HG03135 (cell line): ENCODE measurements around the gene THADA.
"Not testable (repeated sequence)": the region's sequence is repeated elsewhere in the genome, so short reads cannot be mapped to it uniquely, and the experiment has no call there.

Experiments used
- ATAC-seq: cut with Tn5 transposase; IDR thresholded peaks from one replicate; pipeline ENCODE4 v1.9.1; 2021; ENCODE audit warnings: mild to moderate bottlenecking, moderate library complexity; ENCODE audit not compliant: unreplicated experiment

THADA gene

DNA sequence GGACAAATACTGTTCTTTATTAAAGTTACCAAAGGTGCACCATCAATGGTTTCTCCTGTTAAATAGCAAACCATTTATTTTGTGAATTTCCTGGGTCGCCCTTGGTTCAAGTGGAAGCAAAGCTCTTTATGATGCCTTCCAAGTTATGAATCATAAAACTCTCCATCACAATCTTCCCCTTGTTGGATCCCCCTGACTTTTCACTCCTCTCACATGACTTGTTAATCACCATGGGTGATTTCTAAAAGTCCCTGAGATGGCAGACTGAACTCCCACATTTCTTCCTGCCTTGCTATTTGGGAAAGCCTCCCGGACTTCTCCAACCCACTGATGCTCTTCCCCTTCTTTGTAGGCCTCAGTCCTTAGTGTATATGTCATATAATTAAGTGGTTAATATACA lies 176.0 kb downstream of the THADA start:
- ATAC-seq: no peak

- no peak for ATAC-seq
Observed at GRCh38 chr2:43419243-43419642, 176.6 kb downstream of the THADA start.

GRCh38 chr2:43418680-43419079 lies 177.2 kb downstream of the THADA start:
- ATAC-seq: no peak

GRCh38 chr2:43417300-43417699 lies 178.5 kb downstream of the THADA start:
- no peak for ATAC-seq

GRCh38 chr2:43415592-43415991 lies 180.2 kb downstream of the THADA start:
- no peak for ATAC-seq

GRCh38 chr2:43414586-43415135 lies 181.2 kb downstream of the THADA start:
- ATAC-seq: no peak

DNA sequence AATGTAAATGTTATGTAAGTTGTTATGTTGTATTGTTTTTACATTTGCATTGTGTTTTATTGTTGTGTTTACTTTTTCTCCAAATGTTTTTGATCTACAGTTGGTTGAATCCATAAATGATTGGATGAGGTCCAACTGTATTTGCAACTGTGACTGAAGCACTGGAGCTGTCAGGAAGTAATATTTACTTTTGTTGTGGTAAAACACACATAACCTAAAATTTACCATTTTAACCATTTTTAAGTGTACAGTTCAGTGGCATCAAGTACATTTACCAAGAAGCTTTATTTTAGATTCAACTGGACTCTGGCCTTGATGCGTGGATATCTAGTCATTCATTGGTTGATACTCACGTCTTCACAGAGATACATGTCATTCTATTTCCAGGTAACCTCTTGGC lies 181.8 kb downstream of the THADA start:
- ATAC-seq: no peak

DNA sequence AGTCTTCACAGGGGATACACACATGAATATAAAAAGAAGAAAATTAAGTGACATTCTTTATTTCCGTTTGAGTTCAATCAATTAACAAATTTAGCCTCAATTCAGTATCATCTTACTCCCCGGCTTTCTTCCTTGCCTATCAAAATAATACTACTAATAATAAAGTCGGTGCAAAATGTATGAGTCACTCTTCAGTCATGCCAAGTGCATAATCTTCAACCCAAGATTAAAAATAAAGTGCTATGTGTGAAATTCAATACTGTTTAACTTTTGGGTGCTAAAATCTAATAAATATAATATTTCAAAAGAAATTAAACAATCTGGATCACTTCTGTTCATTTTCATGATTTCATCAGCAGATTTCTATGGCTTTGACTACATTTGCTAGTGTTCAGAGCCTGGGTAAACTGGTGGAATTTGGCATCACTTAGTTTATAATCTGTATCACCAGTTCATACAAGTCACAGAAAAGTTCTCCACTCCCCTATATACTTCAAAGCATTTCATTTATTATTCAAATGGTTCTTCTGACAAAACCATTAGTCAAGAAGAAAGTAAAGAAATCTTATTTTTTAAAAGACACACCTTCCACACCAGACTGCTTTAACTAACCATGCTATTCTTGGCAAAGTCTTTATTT lies 183.6 kb downstream of the THADA start:
- ATAC-seq: no peak

DNA sequence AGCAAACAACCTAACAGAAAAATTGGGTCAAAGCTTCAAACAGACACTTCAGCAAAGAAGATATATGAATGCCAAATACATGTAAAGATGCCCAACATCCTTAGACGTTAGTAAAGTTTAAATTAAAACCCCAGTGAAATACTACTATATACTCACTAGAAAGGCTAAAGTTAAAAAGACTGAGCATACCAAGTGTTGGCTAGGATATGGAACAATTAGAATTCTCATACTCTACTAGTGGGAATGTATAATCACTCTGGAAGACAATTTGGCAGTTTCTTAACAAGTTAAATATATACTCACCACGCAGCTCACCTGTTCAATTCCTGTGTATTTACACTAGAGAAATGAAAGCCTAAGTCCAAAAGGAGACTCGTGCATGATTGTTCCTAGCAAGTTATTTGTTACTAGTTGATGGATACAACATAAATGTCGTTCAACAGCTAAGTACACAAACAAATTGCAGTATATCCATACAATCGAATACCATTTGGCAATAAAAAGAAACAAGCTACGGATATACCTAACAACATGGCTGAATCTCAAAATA lies 185.7 kb downstream of the THADA start:
- no peak for ATAC-seq

DNA sequence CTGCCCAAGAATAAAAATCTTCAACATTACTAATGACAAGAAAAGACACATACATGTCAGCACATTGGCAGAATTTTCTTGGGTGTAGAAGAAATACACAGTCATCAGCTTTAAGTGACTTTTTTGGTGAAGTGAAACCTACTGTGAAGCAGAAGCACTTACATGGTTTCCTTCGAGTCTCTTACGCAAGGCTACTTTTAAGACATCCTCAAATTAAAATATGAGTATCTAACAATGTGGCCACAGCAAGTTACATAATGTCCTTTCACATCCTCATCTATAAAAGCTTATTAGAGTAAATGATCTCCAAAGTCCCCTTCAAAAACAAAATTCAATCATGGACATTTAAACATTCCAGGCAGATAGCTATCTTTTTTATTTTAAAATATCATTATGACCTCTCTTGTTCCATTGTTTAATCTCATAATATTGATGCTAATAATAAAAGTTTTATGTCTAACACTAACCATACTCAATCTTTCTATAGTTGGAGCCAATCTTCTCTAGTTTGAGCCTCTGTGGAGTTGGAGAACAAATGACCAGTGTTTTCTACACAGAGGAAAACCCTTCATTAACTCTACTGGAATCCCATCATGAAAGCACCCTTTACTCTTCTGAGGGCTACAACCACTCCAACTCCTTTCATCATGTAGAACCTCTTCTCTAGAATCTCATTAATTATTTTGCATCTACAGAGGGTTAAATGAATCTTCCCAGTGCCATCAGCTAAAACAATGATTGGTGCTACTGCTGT lies 187.3 kb downstream of the THADA start:
- peak; percentile 68 for ATAC-seq

DNA sequence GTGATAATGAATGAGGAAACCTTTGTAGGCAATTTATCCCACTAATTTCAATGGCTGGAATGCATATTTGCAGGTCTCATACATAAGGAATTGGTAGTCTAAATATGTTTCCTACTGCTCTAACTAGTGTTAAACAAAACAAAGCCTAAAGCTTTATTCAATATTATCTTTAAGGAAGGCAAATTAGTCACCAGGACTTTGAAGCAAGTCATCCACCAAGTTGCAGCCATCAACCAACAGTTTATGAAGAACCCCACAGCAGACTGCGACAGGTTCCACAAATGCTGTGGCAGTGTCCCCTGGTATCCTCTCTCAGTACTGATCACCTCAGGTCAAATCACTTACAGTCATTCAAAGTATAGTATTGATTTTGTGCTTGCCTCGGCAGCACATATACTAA lies 187.9 kb downstream of the THADA start:
- peak; percentile 38 for ATAC-seq

- ATAC-seq: no peak
Observed at GRCh38 chr2:43406651-43407279, 189.1 kb downstream of the THADA start.

- no peak for ATAC-seq
Observed at GRCh38 chr2:43405829-43406228, 190.0 kb downstream of the THADA start.

DNA sequence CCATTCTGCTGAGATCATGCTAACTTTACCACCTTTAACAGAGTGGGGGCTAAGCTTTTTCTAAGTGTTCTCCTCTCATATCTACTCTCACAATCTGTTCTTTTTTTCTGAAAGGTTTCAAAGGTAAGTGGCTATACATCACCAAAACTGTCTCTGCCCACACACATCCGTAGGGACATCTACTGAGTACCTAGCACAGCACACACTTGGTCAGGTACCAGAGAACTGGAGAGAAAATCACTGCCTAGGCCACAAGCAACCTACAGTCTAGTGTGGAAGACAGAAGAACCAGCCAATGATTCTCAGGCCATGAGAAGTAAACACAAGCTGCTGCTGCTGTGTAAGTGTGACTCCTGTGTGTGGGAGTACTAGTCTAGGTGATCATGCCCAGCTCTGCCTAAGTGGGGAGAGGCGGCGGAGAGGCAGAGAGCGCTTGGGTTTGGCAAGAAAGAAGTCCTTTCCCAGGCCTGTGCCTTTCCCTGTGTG lies 193.3 kb downstream of the THADA start:
- ATAC-seq: peak; percentile 44

DNA sequence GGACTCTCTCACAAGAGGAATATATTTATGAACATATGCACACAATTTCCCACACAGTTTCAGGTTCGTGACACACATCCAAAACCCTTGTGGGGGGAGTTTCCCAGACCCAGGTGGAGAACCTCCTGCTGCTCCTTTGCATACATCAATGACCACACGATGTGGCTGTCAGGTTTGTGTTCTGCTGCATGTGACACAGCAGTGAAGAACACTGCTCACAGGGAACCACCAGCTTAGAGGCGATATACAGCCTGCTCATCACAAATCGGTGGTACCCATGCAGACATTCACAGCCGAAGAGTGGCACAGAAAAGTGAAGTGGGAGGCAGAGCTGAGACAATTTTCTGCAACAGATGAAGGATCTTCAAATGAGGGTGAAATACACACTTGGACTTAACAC lies 193.8 kb downstream of the THADA start:
- ATAC-seq: peak; percentile 86

GRCh38 chr2:43400508-43400907 lies 195.3 kb downstream of the THADA start:
- no peak for ATAC-seq

- no peak for ATAC-seq
Observed at GRCh38 chr2:43399515-43400264, 196.1 kb downstream of the THADA start.

DNA sequence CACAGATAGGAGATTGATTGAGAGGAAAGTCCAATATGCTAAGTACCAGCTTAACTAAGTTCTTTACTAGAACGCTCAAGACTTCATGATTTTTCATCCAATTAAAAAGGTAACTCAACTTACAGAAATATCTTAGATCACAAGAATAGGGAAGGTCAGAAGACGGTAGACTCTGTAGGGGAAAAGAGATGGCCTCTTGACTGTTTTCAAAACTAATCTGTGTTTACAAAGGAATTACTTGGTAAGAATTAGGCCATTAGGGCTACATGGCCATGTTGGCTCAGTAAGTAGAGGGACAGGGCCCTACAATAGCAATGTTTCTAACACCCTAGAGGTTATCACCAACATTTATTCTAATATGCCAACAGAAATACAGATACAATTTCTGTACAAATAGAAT lies 196.7 kb downstream of the THADA start:
- ATAC-seq: no peak

DNA sequence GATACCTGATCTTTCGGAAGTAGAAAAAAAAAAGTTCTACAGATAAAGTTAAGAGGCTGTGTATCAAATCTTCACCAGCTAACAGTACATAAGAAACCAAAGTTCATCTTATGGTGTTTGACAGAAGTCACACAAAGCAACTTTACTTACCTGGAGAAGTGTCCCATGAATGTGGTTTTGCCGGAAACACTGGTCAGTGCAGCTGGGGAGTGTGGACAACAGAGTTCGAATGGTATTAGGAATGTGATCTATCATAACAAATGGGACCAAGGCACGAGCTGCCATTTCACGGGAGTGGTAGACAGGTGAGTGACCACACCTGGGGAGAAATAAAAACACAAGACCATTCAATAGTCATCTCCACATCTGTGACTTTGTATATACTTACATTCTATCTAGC lies 198.0 kb downstream of the THADA start:
- no peak for ATAC-seq

GRCh38 chr2:43397411-43397810 lies 198.4 kb downstream of the THADA start:
- no peak for ATAC-seq

DNA sequence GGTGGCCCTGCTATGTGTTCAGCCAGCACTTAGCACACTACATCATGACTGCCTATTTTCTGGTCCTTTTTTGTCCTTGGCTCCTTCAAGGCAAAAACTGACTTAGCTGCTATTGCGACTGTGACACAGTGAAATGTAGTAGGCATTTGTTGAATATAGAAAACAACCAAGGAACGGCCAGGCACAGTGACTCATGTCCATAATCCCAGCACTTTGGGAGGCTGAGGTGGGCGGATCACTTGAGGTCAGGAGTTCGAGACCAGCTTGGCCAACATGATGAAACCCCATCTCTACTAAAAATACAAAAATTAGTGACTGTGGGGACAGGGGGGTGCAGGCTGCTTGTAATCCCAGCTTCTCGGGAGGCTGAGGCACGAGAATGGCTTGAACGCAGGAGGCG lies 199.5 kb downstream of the THADA start:
- ATAC-seq: not testable (repeated sequence)
